NCI-H2107 treated with DMSO at 0.1 percent for 48 hours (cell line): ENCODE results near the gene TRO.

Experiments
- DNase-seq: peaks from one replicate; lab custom pipeline; 2025; ENCODE audit not compliant: unreplicated experiment; lab: John Stamatoyannopoulos, UW

The TRO gene

GRCh38 chrX:54964766-54965497 is 44.3 kb downstream of the TRO start:
- no peak for DNase-seq

DNA sequence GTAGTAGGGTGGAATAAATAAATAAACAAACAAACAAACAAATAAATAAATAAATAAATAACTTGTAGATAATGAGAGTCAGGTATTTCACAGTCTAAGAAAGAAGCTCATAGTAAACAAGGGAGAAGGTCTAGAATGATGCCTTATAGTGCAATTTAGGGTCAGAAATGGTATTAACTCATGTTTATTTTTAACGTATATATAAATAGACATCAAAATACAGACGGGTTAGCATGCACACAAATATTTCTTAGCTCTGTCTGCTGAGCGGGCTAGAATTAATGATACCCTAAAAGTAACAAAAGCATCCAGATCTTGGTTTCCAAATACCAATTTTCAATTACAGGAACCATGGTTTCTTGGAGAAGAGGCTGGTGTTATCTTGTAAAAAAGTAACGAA is 56.8 kb downstream of the TRO start:
- DNase-seq, result no peak

GRCh38 chrX:54978448-54978847 is 57.8 kb downstream of the TRO start:
- DNase-seq, result no peak

- no peak for DNase-seq
Measured at GRCh38 chrX:54979432-54979831, 58.8 kb downstream of the TRO start.

GRCh38 chrX:54980334-54980733 is 59.7 kb downstream of the TRO start:
- DNase-seq, result no peak
